ENCODE results near the gene ERN1. TPM values are rescaled to one million over a fixed set of nuclear protein-coding genes. Genes with fewer than 3 reads are reported as not detected.

ERN1 gene
- total and polyA plus RNA-seq, 2 of the 8 experiments (the other 6 are each of a cell fraction or from before 2014, with no cell fraction given), result 1.8 to 3.9 TPM

DNA sequence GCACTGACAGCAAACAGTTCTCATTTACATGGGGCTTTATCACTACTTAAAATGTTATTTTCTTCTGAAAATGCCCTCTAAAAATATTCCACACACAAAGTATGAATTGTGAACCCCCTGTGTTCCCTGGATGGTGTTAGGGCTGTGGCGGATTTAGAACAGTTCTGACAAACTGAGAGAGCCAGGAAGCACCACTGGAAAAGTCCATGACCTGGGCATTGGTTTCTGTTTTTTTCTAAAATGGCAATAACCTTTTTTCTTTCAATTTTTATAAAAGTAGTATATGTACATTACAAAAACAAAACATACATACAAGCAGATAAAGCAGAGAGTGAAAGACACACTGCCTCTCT, 21.0 kb upstream of the ERN1 start:
- no peak overlapping the region for H3K23ac ChIP-seq (ENCODE audit: insufficient read length)
- ChIA-PET CTCF (ENCODE audit: partially characterized antibody) (no interaction called here), POLR2A (ENCODE audit: partially characterized antibody) (no interaction called here)
- no peak overlapping the region for H2AFZ ChIP-seq (ENCODE audit: low read length)
- H3K56ac ChIP-seq (replicated peaks; ENCODE audit: insufficient read length, low read depth, low read length), result no peak overlapping the region
- H3K18ac ChIP-seq (ENCODE audit: extremely low read depth, low read length), result no peak overlapping the region
- no peak overlapping the region for H4K8ac ChIP-seq (ENCODE audit: extremely low read depth, insufficient read depth, low read length)
- no peak overlapping the region for H4K5ac ChIP-seq (ENCODE audit: insufficient read length, low read depth, low read length)
- H3K79me1 ChIP-seq (ENCODE audit: low read depth, low read length), result no peaks in the 10 kb centered on the region
- peaks cover 0 to 21% (median 4%) of the 10 kb centered on the region in 4 experiments; a peak in 6 of 8 replicates for H3K36me3 ChIP-seq (ENCODE audit: control insufficient read depth in 2 of 4, insufficient read depth in 4 of 4, low read length in 3 of 4)
- DNase-seq (ENCODE audit: low read depth in 1 of 2, low spot score in 2 of 2) (no peak), FAIRE-seq (no peak)
- no peak overlapping the region for H2BK5ac ChIP-seq (ENCODE audit: low read depth, low read length)
- TF ChIP-seq EP300 (IDR thresholded peaks at IDR 0.05; ENCODE audit: borderline replicate concordance in 1 of 2, low read depth in 2 of 2, low read length in 2 of 2), result no peak
- no peak for TF ChIP-seq RBBP5 (IDR thresholded peaks at IDR 0.05; ENCODE audit: borderline replicate concordance, low read depth, low read length)
- TF ChIP-seq EGR1 (IDR thresholded peaks at IDR 0.05; ENCODE audit: borderline replicate concordance, low read depth, low read length), result no peak
- no peak for TF ChIP-seq NANOG (IDR thresholded peaks at IDR 0.05; ENCODE audit: insufficient read depth, low read depth, low read length, poor library complexity, severe bottlenecking)
- H3K27ac ChIP-seq (ENCODE audit: low read depth, low read length), result no peak overlapping the region
- no peaks in the 10 kb centered on the region for H3K27me3 ChIP-seq (replicated peaks in 1 of 4; ENCODE audit: control insufficient read depth in 3 of 4, extremely low read depth in 1 of 4, insufficient read depth in 3 of 4, low read length in 3 of 4)
- H4K20me1 ChIP-seq (replicated peaks in 1 of 2; ENCODE audit: control insufficient read depth in 1 of 2, insufficient read depth in 2 of 2, low read length in 2 of 2), result peaks cover 0 to 4% of the 10 kb centered on the region in 2 experiments
- no peak overlapping the region for H2BK120ac ChIP-seq (replicated peaks; ENCODE audit: low read depth, low read length)
- no peak overlapping the region for H2BK12ac ChIP-seq (ENCODE audit: low read depth, low read length)
- no peak overlapping the region for H3K14ac ChIP-seq (ENCODE audit: insufficient read length)
- H3K23me2 ChIP-seq (ENCODE audit: low read depth, low read length), result peaks cover 6% of the 10 kb centered on the region
- no peak overlapping the region for H4K91ac ChIP-seq (replicated peaks; ENCODE audit: insufficient read length, low read length)
- peaks cover 2 to 9% (median 3%) of the 10 kb centered on the region in 4 experiments; a peak in 5 of 7 replicates for H3K4me1 ChIP-seq (replicated peaks in 1 of 4; ENCODE audit: control insufficient read depth in 3 of 4, insufficient read depth in 4 of 4, low read length in 3 of 4)
- peaks cover 0 to 10% of the 10 kb centered on the region in 2 experiments; a peak in 1 of 4 replicates for H3K79me2 ChIP-seq (ENCODE audit: control insufficient read depth in 1 of 2, insufficient read depth in 2 of 2, low read length in 2 of 2)
- WGBS, 2 experiments (ENCODE audit: extremely low coverage in 1 of 2, insufficient coverage in 1 of 2, insufficient read length in 1 of 2, insufficient replicate concordance in 2 of 2, low coverage in 1 of 2, low lambda C conversion rate in 2 of 2, missing lambda C conversion rate in 1 of 2), result 86% methylated on average over 1 of the region's 1 CpG; no CpG with 5 or more reads in 1 of the 2 experiments
- no peak overlapping the region for H2AK5ac ChIP-seq (ENCODE audit: low read depth, low read length)
- H3K4me3 ChIP-seq (ENCODE audit: extremely low read depth in 1 of 4, insufficient read depth in 2 of 4, low read depth in 3 of 4, low read length in 4 of 4), result no peak overlapping the region
- no peak overlapping the region for H3K4ac ChIP-seq (replicated peaks; ENCODE audit: insufficient read length, low read depth, low read length)
- H2BK20ac ChIP-seq (ENCODE audit: low read length), result no peak overlapping the region
- H2BK15ac ChIP-seq (ENCODE audit: low read length), result no peak overlapping the region
- H3K9me3 ChIP-seq (ENCODE audit: insufficient read depth in 2 of 2, low read depth in 1 of 2, low read length in 1 of 2), result no peaks in the 10 kb centered on the region
- no peak overlapping the region for H3K4me2 ChIP-seq (ENCODE audit: insufficient read depth in 1 of 2, low read depth in 2 of 2, low read length in 2 of 2)
- no peak overlapping the region for H3K9ac ChIP-seq (replicated peaks in 1 of 4; ENCODE audit: extremely low read depth in 1 of 4, low read depth in 3 of 4, low read length in 3 of 4)
